SU-DHL-6 (cell line): ENCODE data around the gene ARAP3.
A peak's percentile ranks its signal among the peaks of the same experiment; 100 is the strongest.

ENCODE experiments used
- H2AFZ ChIP-seq: fragments of 200-600 bp; sonication (generic); 2 replicates; pipeline ENCODE4 v1.6.1; 2014; ENCODE audit warnings: low read depth, mild to moderate bottlenecking, moderate library complexity, mixed read lengths, antibody characterized with exemption, low read length; ENCODE audit not compliant: severe bottlenecking
- H3F3A ChIP-seq: fragments of 200-600 bp; shearing (Covaris generic); 2 replicates; pipeline ENCODE4 v1.6.0; 2016; ENCODE audit warnings: antibody characterized with exemption, mild to moderate bottlenecking; ENCODE audit not compliant: insufficient read depth
- H3K27ac ChIP-seq: fragments of 200-600 bp; sonication (generic); 2 replicates; pipeline ENCODE4 v1.5.1; 2016; ENCODE audit warnings: low read depth, mild to moderate bottlenecking, low read length, moderate library complexity, mixed read lengths
- H3K27me3 ChIP-seq: fragments of 200-600 bp; sonication (generic), shearing (Covaris generic); 2 replicates; pipeline ENCODE4 v1.6.0; 2014; ENCODE audit warnings: mild to moderate bottlenecking, low read length
- H3K36me3 ChIP-seq: fragments of 200-600 bp; sonication (generic); 2 replicates; pipeline ENCODE4 v1.6.1; 2014; ENCODE audit warnings: mild to moderate bottlenecking, low read length, mixed read lengths
- H3K4me2 ChIP-seq: fragments of 300-600, 200-600 bp; shearing (Covaris generic), sonication (generic); 2 replicates; pipeline ENCODE4 v1.6.0; 2014; ENCODE audit warnings: low read length, low read depth, mild to moderate bottlenecking; ENCODE audit not compliant: poor library complexity, severe bottlenecking
- H3K4me3 ChIP-seq: fragments of 200-600 bp; sonication (generic); 2 replicates; pipeline ENCODE4 v1.5.1; 2014; ENCODE audit warnings: antibody characterized with exemption, low read length, mild to moderate bottlenecking, mixed read lengths; ENCODE audit not compliant: insufficient read depth, poor library complexity, severe bottlenecking
- H3K79me2 ChIP-seq: fragments of 200-600 bp; sonication (generic); 2 replicates; pipeline ENCODE4 v1.6.1; 2014; ENCODE audit warnings: mild to moderate bottlenecking, low read length, moderate library complexity; ENCODE audit not compliant: insufficient read depth
- H3K9ac ChIP-seq: fragments of 200-600 bp; sonication (generic); 2 replicates; pipeline ENCODE4 v1.7.0; 2014; ENCODE audit warnings: mild to moderate bottlenecking, low read length
- H3K9me2 ChIP-seq: fragments of 200-600 bp; sonication (generic); replicated peaks from 2 replicates; pipeline ENCODE4 v1.6.1; 2014; ENCODE audit warnings: low read length; ENCODE audit not compliant: insufficient read depth
- H3K9me3 ChIP-seq: fragments of 200-600 bp; sonication (generic); 2 replicates; pipeline ENCODE4 v1.6.1; 2014; ENCODE audit warnings: low read length, mixed read lengths; ENCODE audit not compliant: insufficient read depth
- H4K20me1 ChIP-seq: fragments of 200-600 bp; sonication (generic); 2 replicates; pipeline ENCODE4 v1.6.1; 2014; ENCODE audit warnings: low read depth, mild to moderate bottlenecking, antibody characterized with exemption, low read length, moderate library complexity, mixed read lengths
- CTCF ChIP-seq: fragments of 200-600 bp; sonication (generic); IDR thresholded peaks from one replicate; pipeline ENCODE4 v1.5.1; 2017; ENCODE audit warnings: antibody characterized with exemption, mild to moderate bottlenecking, low read length, moderate library complexity; ENCODE audit not compliant: insufficient read depth, poor library complexity, severe bottlenecking
- EZH2phosphoT487 ChIP-seq: fragments of 200-600 bp; sonication (generic), shearing (Covaris generic); conservative IDR thresholded peaks from 2 replicates; pipeline ENCODE4 v1.6.1; 2018; ENCODE audit warnings: mild to moderate bottlenecking, antibody characterized with exemption, low read length, moderate library complexity, mixed read lengths

ARAP3 gene

GRCh38 chr5:141654298-141654697, 27.7 kb downstream of the ARAP3 start:
- H3K4me2 ChIP-seq, result no peak overlapping the region
- TF ChIP-seq EZH2phosphoT487 (no peak), CTCF (no peak)

GRCh38 chr5:141651728-141652105, 30.3 kb downstream of the ARAP3 start:
- H3K9me2 ChIP-seq, result no peaks in the 10 kb centered on the region
- H3K79me2 ChIP-seq, result no peaks in the 10 kb centered on the region
- H3K9me3 ChIP-seq, result no peaks in the 10 kb centered on the region
- H4K20me1 ChIP-seq, result no peaks in the 10 kb centered on the region
- H3K36me3 ChIP-seq, result no peaks in the 10 kb centered on the region
- no peak overlapping the region for H3K27ac ChIP-seq
- peak overlapping the region; percentile 85 for H3K4me2 ChIP-seq
- no peaks in the 10 kb centered on the region for H3K27me3 ChIP-seq
- peak overlapping the region; percentile 73 for H3K9ac ChIP-seq
- peaks cover 11% of the 10 kb centered on the region; the same call in 1 of the 2 replicates for H3F3A ChIP-seq
- H2AFZ ChIP-seq, result peak overlapping the region; percentile 84
- peak overlapping the region; percentile 97 for H3K4me3 ChIP-seq
- TF ChIP-seq CTCF (no peak), EZH2phosphoT487 (no peak)

More at GRCh38 chr5:141654298-141654697, 27.7 kb downstream of the ARAP3 start:
- H3K27ac ChIP-seq, result no peak overlapping the region
- no peaks in the 10 kb centered on the region for H3K9me3 ChIP-seq
- no peak overlapping the region for H3K9ac ChIP-seq
- H3K79me2 ChIP-seq, result no peaks in the 10 kb centered on the region
- H3K9me2 ChIP-seq, result no peaks in the 10 kb centered on the region
- no peak overlapping the region for H2AFZ ChIP-seq
- peaks cover 11% of the 10 kb centered on the region; the same call in 1 of the 2 replicates for H3F3A ChIP-seq
- no peaks in the 10 kb centered on the region for H3K27me3 ChIP-seq
- no peak overlapping the region for H3K4me3 ChIP-seq
- H3K36me3 ChIP-seq, result no peaks in the 10 kb centered on the region
- no peaks in the 10 kb centered on the region for H4K20me1 ChIP-seq

- Histone ChIP-seq H3K4me3 (peak within 1 kb of the TSS; percentile 97), H3K79me2 (no peaks in the 10 kb centered on the region), H3K9me2 (no peaks in the 10 kb centered on the region), H3K36me3 (no peaks in the 10 kb centered on the region), H4K20me1 (no peaks in the 10 kb centered on the region), H2AFZ (peak within 1 kb of the TSS; percentile 84), H3K9ac (peak within 1 kb of the TSS; percentile 73), H3K27ac (peak within 1 kb of the TSS; percentile 36; the same call in 1 of the 2 replicates), H3K4me2 (peak within 1 kb of the TSS; percentile 85), H3F3A (peaks cover 11% of the 10 kb centered on the region; the same call in 1 of the 2 replicates), H3K9me3 (no peaks in the 10 kb centered on the region), H3K27me3 (no peaks in the 10 kb centered on the region)
- TF ChIP-seq EZH2phosphoT487 (no peak), CTCF (no peak)
These were observed 30.9 kb downstream of the ARAP3 start, which contains the start of gene FCHSD1 for GRCh38 chr5:141650851-141651727. Gene FCHSD1 (minus strand): TSS chr5:141651418. CDS start chr5:141651368, 50 bp downstream.
